Naive thymus-derived CD4-positive, alpha-beta T cell (primary cell): ENCODE results near the gene CRTC1. TPM values are rescaled to one million over a fixed set of nuclear protein-coding genes. Genes with fewer than 3 reads are reported as not detected.

Experiments
- ATAC-seq: fragments of 150-1000 bp; cut with Tn5 transposase; 2 replicates; pipeline ENCODE4 v1.10.0; 2021; ENCODE audit warnings: mild to moderate bottlenecking, moderate library complexity
- CTCF ChIA-PET: fragments of 350-600 bp; sonication (Branson Sonifier 250); formaldehyde crosslinking; loops from one replicate; lab custom pipeline; 2021; ENCODE audit warnings: antibody characterized with exemption; lab: Charles Lee
- POLR2A ChIA-PET: fragments of 350-600 bp; sonication (Branson Sonifier 250); formaldehyde crosslinking; loops from one replicate; lab custom pipeline; 2021; ENCODE audit warnings: antibody characterized with exemption, inconsistent platforms; lab: Charles Lee
- DNase-seq, 9 donors: peaks; one replicate each; pipeline versions ENCODE4 v3.0.0 to v3.0.0-alpha.2; 2020 to 2022; ENCODE audit warnings: mixed read lengths in 1 of 9
- H3K27ac ChIP-seq: one replicate; pipeline ENCODE4 v1.7.0; 2013; ENCODE audit warnings: mild to moderate bottlenecking, low read depth, low read length, moderate library complexity
- H3K27me3 ChIP-seq, 2 donors: one replicate each; pipeline ENCODE4 v1.7.0; 2013; ENCODE audit warnings: low read length in 2 of 2, mild to moderate bottlenecking in 2 of 2, moderate library complexity in 2 of 2; ENCODE audit not compliant: control insufficient read depth in 2 of 2, insufficient read depth in 2 of 2
- H3K36me3 ChIP-seq, 3 experiments: 1 replicate in 2 of 3; 2 replicates in 1 of 3; pipeline ENCODE4 v1.7.0; 2013; ENCODE audit warnings: low read length in 3 of 3, mild to moderate bottlenecking in 3 of 3, moderate library complexity in 1 of 3; ENCODE audit not compliant: insufficient read depth in 3 of 3, control insufficient read depth in 2 of 3
- H3K4me1 ChIP-seq, 2 donors: one replicate each; pipeline ENCODE4 v1.7.0; 2013; ENCODE audit warnings: low read length in 2 of 2, mild to moderate bottlenecking in 2 of 2, moderate library complexity in 1 of 2; ENCODE audit not compliant: control insufficient read depth in 2 of 2, insufficient read depth in 2 of 2
- H3K4me3 ChIP-seq: 2 replicates; pipeline ENCODE4 v1.7.0; 2013; ENCODE audit warnings: mild to moderate bottlenecking, low read length
- H3K9me3 ChIP-seq, 3 experiments: 1 replicate in 2 of 3; 2 replicates in 1 of 3; pipeline ENCODE4 v1.7.0; 2013; ENCODE audit warnings: low read length in 3 of 3; ENCODE audit not compliant: control insufficient read depth in 2 of 3
- H3K27ac Mint-ChIP-seq, 9 donors: one replicate each; pipeline ENCODE4 v1.8.0; 2020 to 2022; ENCODE audit warnings: mixed read lengths in 9 of 9, mild to moderate bottlenecking in 8 of 9, moderate library complexity in 5 of 9, inconsistent platforms in 2 of 9
- H3K27me3 Mint-ChIP-seq, 5 donors: one replicate each; pipeline ENCODE4 v1.8.0; 2021 to 2022; ENCODE audit warnings: mixed read lengths in 5 of 5, mild to moderate bottlenecking in 1 of 5
- H3K36me3 Mint-ChIP-seq, 5 donors: one replicate each; pipeline ENCODE4 v1.8.0; 2020 to 2022; ENCODE audit warnings: mixed read lengths in 5 of 5, mild to moderate bottlenecking in 3 of 5, inconsistent platforms in 1 of 5
- H3K4me1 Mint-ChIP-seq, 7 donors: one replicate each; pipeline ENCODE4 v1.8.0; 2020 to 2022; ENCODE audit warnings: mixed read lengths in 7 of 7, mild to moderate bottlenecking in 3 of 7, inconsistent platforms in 1 of 7
- H3K4me3 Mint-ChIP-seq, 10 donors: one replicate each; pipeline ENCODE4 v1.8.0; 2020 to 2022; ENCODE audit warnings: mild to moderate bottlenecking in 10 of 10, mixed read lengths in 10 of 10, moderate library complexity in 6 of 10, inconsistent platforms in 2 of 10
- H3K9me3 Mint-ChIP-seq, 11 donors: one replicate each; pipeline ENCODE4 v1.8.0; 2020 to 2022; ENCODE audit warnings: mixed read lengths in 11 of 11, mild to moderate bottlenecking in 4 of 11, inconsistent platforms in 1 of 11, moderate library complexity in 1 of 11
- intact Hi-C, 2 donors: fragments of 100-400 bp; cut with micrococcal nuclease; formaldehyde crosslinking; loops; one replicate each; pipeline ENCODE4 v1.15.1; 2023
- polyA plus RNA-seq, 2 donors: library from polyadenylated mRNA; unstranded; fragments of 300-500 nt; fragmentation: Illumina TruSeq; gene quantifications; one replicate each; pipeline ENCODE4 v1.2.3, GENCODE V29; 2021
- total RNA-seq, 6 experiments: library from RNA in 5 of 6; stranded (reverse) in 5 of 6; gene quantifications; 1 replicate in 5 of 6; 2 replicates in 1 of 6; pipeline ENCODE4 v1.2.3 and lab custom pipeline; 2021 to 2026

Gene CRTC1
- total and polyA plus RNA-seq, 7 experiments from 2014 or later, result 0.97 to 23.4 (median 20.5) TPM

- CTCF ChIA-PET, result no interaction called here
- ATAC-seq, result no peak
- intact Hi-C loops, result no loop called here
Observed at GRCh38 chr19:18768997-18769891, 85.8 kb downstream of the CRTC1 start.

GRCh38 chr19:18769989-18770528 lies 86.6 kb downstream of the CRTC1 start:
- H3K4me3 Mint-ChIP-seq, result no peak overlapping the region
- Histone ChIP-seq H3K4me3 (no peak overlapping the region), H3K27me3 (no peaks in the 10 kb centered on the region), H3K4me1 (no peaks in the 10 kb centered on the region), H3K36me3 (peaks cover 0 to 20% (median 0%) of the 10 kb centered on the region in 3 experiments), H3K9me3 (no peaks in the 10 kb centered on the region), H3K27ac (no peak overlapping the region)
- CTCF ChIA-PET, result no interaction called here
- H3K27me3 Mint-ChIP-seq, result no peaks in the 10 kb centered on the region
- H3K27ac Mint-ChIP-seq, result peak overlapping the region in 1 of 9 donors; percentile 81
- ATAC-seq (no peak), DNase-seq (no peak)
- peaks cover 0 to 2% (median 0%) of the 10 kb centered on the region in 11 donors for H3K9me3 Mint-ChIP-seq
- H3K36me3 Mint-ChIP-seq, result peaks cover 0 to 11% (median 4%) of the 10 kb centered on the region in 5 donors
- POLR2A ChIA-PET, result no interaction called here
- intact Hi-C loops, result no loop called here
- H3K4me1 Mint-ChIP-seq, result peaks cover 0 to 10% (median 0%) of the 10 kb centered on the region in 7 donors

More at GRCh38 chr19:18768997-18769891, 85.8 kb downstream of the CRTC1 start:
- Mint-ChIP-seq H3K9me3 (peaks cover 0 to under 1% (median 0%) of the 10 kb centered on the region in 11 donors), H3K27me3 (no peaks in the 10 kb centered on the region), H3K27ac (no peak overlapping the region), H3K36me3 (peaks cover 0 to 11% (median 4%) of the 10 kb centered on the region in 5 donors), H3K4me1 (peaks cover 0 to 10% (median 0%) of the 10 kb centered on the region in 7 donors), H3K4me3 (no peak overlapping the region)
- Histone ChIP-seq H3K4me3 (no peak overlapping the region), H3K27ac (no peak overlapping the region), H3K9me3 (no peaks in the 10 kb centered on the region), H3K27me3 (no peaks in the 10 kb centered on the region), H3K4me1 (no peaks in the 10 kb centered on the region), H3K36me3 (peaks cover 0 to 19% (median 0%) of the 10 kb centered on the region in 3 experiments)
- no peak for DNase-seq
- POLR2A ChIA-PET, result no interaction called here

- no peak for ATAC-seq
- H3K9me3 ChIP-seq, result no peaks in the 10 kb centered on the region
- H3K4me1 ChIP-seq, result no peaks in the 10 kb centered on the region
- peak overlapping the region in 1 of 9 donors; percentile 61 for H3K27ac Mint-ChIP-seq
- peaks cover 0 to 2% (median 0%) of the 10 kb centered on the region in 11 donors for H3K9me3 Mint-ChIP-seq
- H3K4me3 Mint-ChIP-seq, result no peak overlapping the region
- no peak overlapping the region for H3K27ac ChIP-seq
- peaks cover 0 to 10% (median 0%) of the 10 kb centered on the region in 7 donors for H3K4me1 Mint-ChIP-seq
- intact Hi-C loops, result no loop called here
- H3K36me3 ChIP-seq, result peaks cover 0 to 27% (median 0%) of the 10 kb centered on the region in 3 experiments
- no peak overlapping the region for H3K4me3 ChIP-seq
- H3K27me3 ChIP-seq, result no peaks in the 10 kb centered on the region
- ChIA-PET POLR2A (no interaction called here), CTCF (no interaction called here)
- H3K27me3 Mint-ChIP-seq, result no peaks in the 10 kb centered on the region
- H3K36me3 Mint-ChIP-seq, result peaks cover 0 to 11% (median 4%) of the 10 kb centered on the region in 5 donors
- DNase-seq, result no peak
Observed at GRCh38 chr19:18770663-18771327, 87.3 kb downstream of the CRTC1 start.

GRCh38 chr19:18771328-18772242 lies 88.1 kb downstream of the CRTC1 start:
- intact Hi-C loops, result no loop called here
- DNase-seq (no peak), ATAC-seq (no peak)
- H3K4me3 Mint-ChIP-seq, result no peak overlapping the region
- Histone ChIP-seq H3K27me3 (no peaks in the 10 kb centered on the region), H3K9me3 (no peaks in the 10 kb centered on the region), H3K36me3 (peaks cover 0 to 28% (median 0%) of the 10 kb centered on the region in 3 experiments), H3K27ac (no peak overlapping the region), H3K4me3 (no peak overlapping the region), H3K4me1 (no peaks in the 10 kb centered on the region)
- ChIA-PET CTCF (no interaction called here), POLR2A (no interaction called here)
- H3K27me3 Mint-ChIP-seq, result no peaks in the 10 kb centered on the region
- no peak overlapping the region for H3K27ac Mint-ChIP-seq
- H3K9me3 Mint-ChIP-seq, result peaks cover 0 to 2% (median 0%) of the 10 kb centered on the region in 11 donors
- peaks cover 0 to 11% (median 3%) of the 10 kb centered on the region in 5 donors for H3K36me3 Mint-ChIP-seq
- H3K4me1 Mint-ChIP-seq, result peaks cover 0 to 10% (median 0%) of the 10 kb centered on the region in 7 donors

GRCh38 chr19:18772620-18773587 lies 89.4 kb downstream of the CRTC1 start:
- Mint-ChIP-seq H3K27me3 (peaks cover 0 to 2% (median 0%) of the 10 kb centered on the region in 5 donors), H3K36me3 (peaks cover 0 to 7% (median 0%) of the 10 kb centered on the region in 5 donors), H3K4me3 (no peak overlapping the region), H3K9me3 (peaks cover 0 to 2% (median 0%) of the 10 kb centered on the region in 11 donors), H3K27ac (no peak overlapping the region), H3K4me1 (peaks cover 0 to 10% (median 0%) of the 10 kb centered on the region in 7 donors)
- no peaks in the 10 kb centered on the region for H3K27me3 ChIP-seq
- intact Hi-C loops, result no loop called here
- DNase-seq (no peak), ATAC-seq (no peak)
- no peaks in the 10 kb centered on the region for H3K9me3 ChIP-seq
- H3K4me1 ChIP-seq, result no peaks in the 10 kb centered on the region
- ChIA-PET CTCF (no interaction called here), POLR2A (no interaction called here)
- H3K36me3 ChIP-seq, result peaks cover 0 to 26% (median 0%) of the 10 kb centered on the region in 3 experiments
- H3K27ac ChIP-seq, result no peak overlapping the region
- no peak overlapping the region for H3K4me3 ChIP-seq
